ENCODE data around the gene TRIP4.

Gene TRIP4

DNA sequence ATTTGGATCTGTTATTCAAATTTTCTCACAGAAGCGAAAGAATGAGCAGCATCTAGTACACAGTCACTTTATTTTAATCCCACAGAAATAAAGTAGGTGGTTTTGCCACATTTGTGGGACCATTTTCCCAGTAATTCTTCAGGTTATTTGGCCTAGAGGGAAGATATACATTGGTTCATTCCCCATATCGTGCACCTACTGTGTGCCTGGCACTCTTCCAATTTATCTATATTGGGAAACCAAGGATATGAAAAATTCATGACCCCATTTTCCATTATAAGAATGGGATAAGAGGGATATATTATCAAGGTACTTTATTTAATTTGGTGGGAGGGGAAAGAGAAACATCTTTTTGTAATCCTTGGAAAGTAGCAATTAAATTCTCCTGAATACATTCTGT is 35.1 kb downstream of the TRIP4 start:
- TF ChIP-seq, protein P1, sequence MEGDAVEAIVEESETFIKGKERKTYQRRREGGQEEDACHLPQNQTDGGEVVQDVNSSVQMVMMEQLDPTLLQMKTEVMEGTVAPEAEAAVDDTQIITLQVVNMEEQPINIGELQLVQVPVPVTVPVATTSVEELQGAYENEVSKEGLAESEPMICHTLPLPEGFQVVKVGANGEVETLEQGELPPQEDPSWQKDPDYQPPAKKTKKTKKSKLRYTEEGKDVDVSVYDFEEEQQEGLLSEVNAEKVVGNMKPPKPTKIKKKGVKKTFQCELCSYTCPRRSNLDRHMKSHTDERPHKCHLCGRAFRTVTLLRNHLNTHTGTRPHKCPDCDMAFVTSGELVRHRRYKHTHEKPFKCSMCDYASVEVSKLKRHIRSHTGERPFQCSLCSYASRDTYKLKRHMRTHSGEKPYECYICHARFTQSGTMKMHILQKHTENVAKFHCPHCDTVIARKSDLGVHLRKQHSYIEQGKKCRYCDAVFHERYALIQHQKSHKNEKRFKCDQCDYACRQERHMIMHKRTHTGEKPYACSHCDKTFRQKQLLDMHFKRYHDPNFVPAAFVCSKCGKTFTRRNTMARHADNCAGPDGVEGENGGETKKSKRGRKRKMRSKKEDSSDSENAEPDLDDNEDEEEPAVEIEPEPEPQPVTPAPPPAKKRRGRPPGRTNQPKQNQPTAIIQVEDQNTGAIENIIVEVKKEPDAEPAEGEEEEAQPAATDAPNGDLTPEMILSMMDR (IDR thresholded peaks at IDR 0.05; ENCODE audit: low read depth, low read length) = no peak
- H3K27me3 ChIP-seq (ENCODE audit: insufficient read depth, low read depth, severe bottlenecking) = no peaks in the 10 kb centered on the region
- DNase-seq = no peak
- no peaks in the 10 kb centered on the region for H3K9me3 ChIP-seq (ENCODE audit: severe bottlenecking)
- no peak overlapping the region for H3K27ac ChIP-seq
- H3K36me3 ChIP-seq = peaks cover 18% of the 10 kb centered on the region
- no peak overlapping the region for H3K4me3 ChIP-seq (ENCODE audit: low read depth, low read length)

DNA sequence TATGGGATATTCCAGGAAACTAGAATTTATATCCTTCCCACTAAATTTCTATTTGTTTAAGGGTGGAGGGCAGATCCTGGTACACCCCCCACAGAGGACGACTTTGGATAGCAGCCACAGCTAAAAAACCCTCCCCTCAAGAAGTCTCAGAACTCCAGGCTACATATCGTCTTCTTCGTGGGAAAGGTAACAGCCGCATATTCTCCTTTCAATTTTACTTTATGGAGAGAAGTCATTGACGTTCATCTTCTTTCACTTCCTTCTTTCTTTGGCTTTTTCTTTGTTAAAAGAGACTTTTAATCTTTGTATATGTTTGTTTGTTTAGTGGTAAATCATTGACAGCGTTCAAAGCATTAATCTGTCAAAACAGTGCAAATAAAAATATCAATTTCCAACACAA is 36.3 kb downstream of the TRIP4 start:
- TF ChIP-seq, protein P1 (IDR thresholded peaks at IDR 0.05; ENCODE audit: low read depth, low read length) = no peak
- Histone ChIP-seq H3K27me3 (ENCODE audit: insufficient read depth, low read depth, severe bottlenecking) (no peaks in the 10 kb centered on the region), H3K36me3 (peaks cover 18% of the 10 kb centered on the region), H3K27ac (no peak overlapping the region), H3K4me3 (ENCODE audit: low read depth, low read length) (no peak overlapping the region), H3K9me3 (ENCODE audit: severe bottlenecking) (no peaks in the 10 kb centered on the region)
- no peak for DNase-seq

DNA sequence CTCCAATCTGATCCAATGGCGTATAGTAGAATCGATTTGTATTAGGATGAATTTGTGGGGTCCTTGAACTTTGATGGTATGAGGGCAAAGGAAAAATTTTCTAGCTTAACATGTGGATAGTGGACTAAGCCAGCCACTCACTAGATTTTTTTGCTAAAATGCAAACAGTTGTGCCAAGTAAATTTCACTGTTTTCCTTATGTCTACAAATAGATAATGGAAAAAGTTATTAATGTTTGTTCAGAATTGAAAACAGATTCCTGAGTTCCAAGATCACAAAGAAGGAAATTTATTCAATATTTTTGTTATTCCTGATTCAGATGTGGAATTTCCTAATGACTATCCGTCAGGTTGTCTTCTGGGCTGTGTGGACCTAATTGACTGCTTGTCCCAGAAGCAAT is 37.6 kb downstream of the TRIP4 start:
- TF ChIP-seq, protein P1 (IDR thresholded peaks at IDR 0.05; ENCODE audit: low read depth, low read length) = no peak
- Histone ChIP-seq H3K4me3 (ENCODE audit: low read depth, low read length) (no peak overlapping the region), H3K36me3 (peaks cover 18% of the 10 kb centered on the region), H3K27ac (no peak overlapping the region), H3K27me3 (ENCODE audit: insufficient read depth, low read depth, severe bottlenecking) (no peaks in the 10 kb centered on the region), H3K9me3 (ENCODE audit: severe bottlenecking) (no peaks in the 10 kb centered on the region)
- no peak for DNase-seq

DNA sequence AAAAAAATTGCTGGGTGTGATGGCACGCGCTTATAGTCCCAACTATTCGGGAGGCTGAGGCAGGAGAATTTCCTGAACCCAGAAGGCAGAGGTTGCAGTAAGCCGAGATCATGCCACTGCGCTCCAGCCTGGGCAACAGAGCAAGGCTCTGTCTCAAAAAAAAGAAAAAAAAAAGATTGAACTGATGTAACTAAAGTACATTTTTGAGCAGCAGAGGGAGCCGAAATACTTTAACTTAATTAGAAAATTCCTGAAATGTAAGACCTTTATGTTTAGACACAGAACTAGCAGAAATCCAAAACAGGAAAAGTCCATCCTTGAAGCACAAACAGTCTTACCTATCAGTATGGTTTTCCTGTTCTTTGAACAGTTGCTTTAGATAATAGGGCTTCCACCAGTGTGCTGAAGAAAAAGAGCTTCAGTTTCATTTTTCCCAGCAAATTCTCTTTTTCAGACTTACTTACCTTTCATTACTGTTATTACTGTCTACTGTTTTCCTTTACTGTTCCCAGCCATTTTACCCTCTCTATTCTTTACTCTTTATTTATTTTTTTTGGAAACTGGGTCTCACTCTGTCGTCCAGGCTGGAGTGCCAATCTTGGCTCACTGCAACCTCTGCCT is 39.3 kb downstream of the TRIP4 start:
- Histone ChIP-seq H3K27ac (no peak overlapping the region), H3K9me3 (ENCODE audit: severe bottlenecking) (no peaks in the 10 kb centered on the region), H3K4me3 (ENCODE audit: low read depth, low read length) (no peak overlapping the region), H3K27me3 (ENCODE audit: insufficient read depth, low read depth, severe bottlenecking) (no peaks in the 10 kb centered on the region), H3K36me3 (peaks cover 15% of the 10 kb centered on the region)
- peak; percentile 7 for DNase-seq
- TF ChIP-seq, protein P1 (IDR thresholded peaks at IDR 0.05; ENCODE audit: low read depth, low read length) = no peak

DNA sequence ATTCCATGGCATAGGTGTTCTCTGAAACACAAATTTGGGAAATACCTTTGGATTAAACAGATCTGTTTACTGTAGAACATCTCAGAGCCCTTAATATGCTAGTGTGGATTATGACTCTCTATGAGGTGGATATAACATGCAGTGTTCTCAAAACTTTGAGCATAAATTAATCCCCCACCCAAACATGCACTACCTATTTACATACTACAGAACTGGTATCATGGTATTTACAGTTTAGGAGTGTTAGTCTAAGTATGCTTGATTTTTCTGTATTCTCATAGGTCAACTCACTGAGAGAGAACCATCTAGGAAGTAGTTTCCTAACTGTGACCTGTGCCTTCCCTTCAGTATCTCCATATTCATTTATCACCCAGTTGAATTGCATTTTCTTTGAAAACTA is 41.8 kb downstream of the TRIP4 start:
- Histone ChIP-seq H3K4me3 (ENCODE audit: low read depth, low read length) (no peak overlapping the region), H3K27ac (no peak overlapping the region), H3K36me3 (peaks cover 15% of the 10 kb centered on the region), H3K9me3 (ENCODE audit: severe bottlenecking) (no peaks in the 10 kb centered on the region), H3K27me3 (ENCODE audit: insufficient read depth, low read depth, severe bottlenecking) (no peaks in the 10 kb centered on the region)
- DNase-seq = no peak
- TF ChIP-seq, protein P1 (IDR thresholded peaks at IDR 0.05; ENCODE audit: low read depth, low read length) = no peak
